ENCODE measurements around the gene F2R. TPM values are rescaled to one million over a fixed set of nuclear protein-coding genes. Genes with fewer than 3 reads are reported as not detected.

F2R gene
- total RNA-seq, 4 donors from 2014 or later: 0.75 to 10.7 (median 6.8) TPM

GRCh38 chr5:76781775-76782174 is 65.8 kb downstream of the F2R start:
- no peaks in the 10 kb centered on the region for H3K36me3 ChIP-seq

GRCh38 chr5:76782444-76782843 is 66.5 kb downstream of the F2R start:
- Histone ChIP-seq H3K4me3 (no peak overlapping the region), H3K9me3 (no peaks in the 10 kb centered on the region), H3K4me1 (peaks cover 0 to 22% (median 6%) of the 10 kb centered on the region in 4 donors), H3K36me3 (no peaks in the 10 kb centered on the region), H3K27ac (no peak overlapping the region), H3K27me3 (no peaks in the 10 kb centered on the region)
- intact Hi-C loops (cut with DNase I; ENCODE audit: low total_unique reads): no loop called here
- TF ChIP-seq CTCF (IDR thresholded peaks at IDR 0.05): no peak
- TF ChIP-seq POLR2A (IDR thresholded peaks at IDR 0.05): no peak
- TF ChIP-seq EP300 (IDR thresholded peaks at IDR 0.05; ENCODE audit: low read depth): no peak
- TF ChIP-seq POLR2AphosphoS5 (IDR thresholded peaks at IDR 0.05): no peak
- DNase-seq: no peak
- in situ Hi-C loops (cut with MboI; ENCODE audit: low pct_ligation_motif_present in 1 of 4, low pct_unique_long_range_greater_than_20kb in 1 of 4, low sequenced_read_pairs in 3 of 4): no loop called here
- 75 to 86% methylated on average over 2 to 3 of the region's 3 CpGs for WGBS, 2 donors (ENCODE audit: low coverage in 1 of 2)

More at GRCh38 chr5:76781775-76782174, 65.8 kb downstream of the F2R start:
- H3K4me3 ChIP-seq: no peak overlapping the region
- WGBS, 2 donors (ENCODE audit: low coverage in 1 of 2): 90 to 95% methylated on average over 8 to 10 of the region's 10 CpGs
- no peaks in the 10 kb centered on the region for H3K27me3 ChIP-seq
- in situ Hi-C loops (cut with MboI; ENCODE audit: low pct_ligation_motif_present in 1 of 4, low pct_unique_long_range_greater_than_20kb in 1 of 4, low sequenced_read_pairs in 3 of 4) (no loop called here), intact Hi-C loops (cut with DNase I; ENCODE audit: low total_unique reads) (no loop called here)
- DNase-seq: no peak
- no peak overlapping the region for H3K27ac ChIP-seq
- peaks cover 0 to 17% (median 6%) of the 10 kb centered on the region in 4 donors for H3K4me1 ChIP-seq
- no peak for TF ChIP-seq CTCF (IDR thresholded peaks at IDR 0.05)
- no peak for TF ChIP-seq EP300 (IDR thresholded peaks at IDR 0.05; ENCODE audit: low read depth)
- no peak for TF ChIP-seq POLR2A (IDR thresholded peaks at IDR 0.05)
- no peaks in the 10 kb centered on the region for H3K9me3 ChIP-seq

Small RNA genes lying within 50 kb of the gene (small RNA-seq; reads per million reads assigned to genes)
- 0 reads per million in 4 donors for gene RF02154
- 0 reads per million in 4 donors for gene RF02155

Other genes starting within 250 kb of the F2R start
- under 1 TPM in 2 of 4 donors, not detected in 2; 0.32 to 0.96 TPM for gene F2RL2, start 92.7 kb upstream of the F2R start, total RNA-seq
- 100 to 1,000 TPM in 2 of 4 donors, 10 to 100 TPM in 2; 38.8 to 209 (median 92.1) TPM for gene F2RL1, start 102.9 kb downstream of the F2R start, total RNA-seq
- under 1 TPM in 1 of 4 donors, not detected in 3; 0.80 TPM for gene S100Z, start 133.9 kb downstream of the F2R start, total RNA-seq
- gene CRHBP, start 236.9 kb downstream of the F2R start, total RNA-seq: under 1 TPM in 1 of 4 donors, not detected in 3; 0.79 TPM

All from transverse colon (tissue), 4 donors.